H9 (cell line): Measurements from ENCODE around the gene NRXN2. TPM values are rescaled to one million over a fixed set of nuclear protein-coding genes. Genes with fewer than 3 reads are reported as not detected.

Source experiments
- DNase-seq: peaks from one replicate; pipeline ENCODE4 v3.0.0-alpha.2; 2017
- H2AFZ ChIP-seq: one replicate; pipeline ENCODE4 v1.6.1; 2013; ENCODE audit warnings: mild to moderate bottlenecking, low read length, control low read depth, moderate library complexity
- H2AK5ac ChIP-seq: 2 replicates; pipeline ENCODE4 v1.6.1; 2013; ENCODE audit warnings: low read length, control low read depth, mixed read lengths; ENCODE audit not compliant: insufficient read length
- H2BK120ac ChIP-seq: one replicate; pipeline ENCODE4 v1.6.1; 2013; ENCODE audit warnings: low read depth, mild to moderate bottlenecking, low read length, control low read depth, inconsistent platforms; ENCODE audit not compliant: poor library complexity, severe bottlenecking
- H2BK12ac ChIP-seq: 2 replicates; pipeline ENCODE4 v1.6.1; 2013; ENCODE audit warnings: low read length, control low read depth, mixed read lengths, low read depth; ENCODE audit not compliant: insufficient read length
- H2BK15ac ChIP-seq: 2 replicates; pipeline ENCODE4 v1.6.1; 2013; ENCODE audit warnings: low read depth, low read length, control low read depth
- H2BK20ac ChIP-seq: one replicate; pipeline ENCODE4 v1.6.1; 2013; ENCODE audit warnings: low read depth, mild to moderate bottlenecking, low read length, control low read depth, inconsistent platforms; ENCODE audit not compliant: poor library complexity, severe bottlenecking
- H2BK5ac ChIP-seq: 2 replicates; pipeline ENCODE4 v1.6.1; 2013; ENCODE audit warnings: low read length, control low read depth, mixed read lengths; ENCODE audit not compliant: insufficient read length
- H3K14ac ChIP-seq: 2 replicates; pipeline ENCODE4 v1.6.1; 2013; ENCODE audit warnings: low read length, control low read depth; ENCODE audit not compliant: insufficient read depth
- H3K18ac ChIP-seq: 2 replicates; pipeline ENCODE4 v1.6.1; 2013; ENCODE audit warnings: low read depth, mild to moderate bottlenecking, mixed read lengths, low read length, control low read depth; ENCODE audit not compliant: insufficient read length
- H3K23ac ChIP-seq: 2 replicates; pipeline ENCODE4 v1.6.1; 2013; ENCODE audit warnings: low read length, control low read depth, mixed read lengths, low read depth; ENCODE audit not compliant: insufficient read length
- H3K23me2 ChIP-seq: 2 replicates; pipeline ENCODE4 v1.6.1; 2013; ENCODE audit warnings: low read depth, mild to moderate bottlenecking, mixed read lengths, low read length, control low read depth; ENCODE audit not compliant: insufficient read length, poor library complexity, severe bottlenecking
- H3K27ac ChIP-seq: 2 replicates; pipeline ENCODE4 v1.5.1; 2013; ENCODE audit warnings: low read length, control low read depth, mixed read lengths, low read depth; ENCODE audit not compliant: insufficient read length
- H3K27me3 ChIP-seq: 2 replicates; pipeline ENCODE4 v1.6.1; 2013; ENCODE audit warnings: low read length, control low read depth, inconsistent platforms; ENCODE audit not compliant: insufficient read depth
- H3K4ac ChIP-seq: 2 replicates; pipeline ENCODE4 v1.6.1; 2013; ENCODE audit warnings: low read depth, mild to moderate bottlenecking, control low read depth, inconsistent platforms, low read length, moderate library complexity
- H3K4me1 ChIP-seq: 2 replicates; pipeline ENCODE4 v1.6.1; 2013; ENCODE audit warnings: low read length, control low read depth, inconsistent platforms; ENCODE audit not compliant: insufficient read depth
- H3K4me2 ChIP-seq: 2 replicates; pipeline ENCODE4 v1.6.1; 2013; ENCODE audit warnings: low read length, control low read depth, mixed read lengths; ENCODE audit not compliant: insufficient read length, insufficient read depth
- H3K56ac ChIP-seq: 2 replicates; pipeline ENCODE4 v1.6.1; 2013; ENCODE audit warnings: low read depth, mild to moderate bottlenecking, mixed read lengths, low read length, control low read depth; ENCODE audit not compliant: insufficient read length
- H3K79me1 ChIP-seq: 2 replicates; pipeline ENCODE4 v1.6.1; 2013; ENCODE audit warnings: low read depth, mild to moderate bottlenecking, moderate library complexity, low read length, control low read depth, inconsistent platforms; ENCODE audit not compliant: insufficient read depth, poor library complexity, severe bottlenecking
- H3K79me2 ChIP-seq: 2 replicates; pipeline ENCODE4 v1.6.1; 2013; ENCODE audit warnings: low read length, control low read depth, inconsistent platforms; ENCODE audit not compliant: insufficient read depth
- H3K9ac ChIP-seq: 2 replicates; pipeline ENCODE4 v1.6.1; 2013; ENCODE audit warnings: low read length, control low read depth, mixed read lengths; ENCODE audit not compliant: insufficient read length; ENCODE audit errors: extremely low read depth
- H3K9me3 ChIP-seq: one replicate; pipeline ENCODE4 v1.6.1; 2013; ENCODE audit warnings: low read depth, low read length, inconsistent platforms; ENCODE audit not compliant: control insufficient read depth
- H3T11ph ChIP-seq: one replicate; pipeline ENCODE4 v1.6.1; 2013; ENCODE audit warnings: mild to moderate bottlenecking, low read length, control low read depth, inconsistent platforms
- H4K20me1 ChIP-seq: one replicate; pipeline ENCODE4 v1.6.1; 2013; ENCODE audit not compliant: control insufficient read depth, insufficient read length, insufficient read depth
- H4K5ac ChIP-seq: 2 replicates; pipeline ENCODE4 v1.6.1; 2013; ENCODE audit warnings: low read depth, mild to moderate bottlenecking, mixed read lengths, low read length, control low read depth; ENCODE audit not compliant: insufficient read length
- H4K8ac ChIP-seq: replicated peaks from 2 replicates; pipeline ENCODE4 v1.6.1; 2013; ENCODE audit warnings: low read length, control low read depth, mixed read lengths, low read depth; ENCODE audit not compliant: insufficient read length
- H4K91ac ChIP-seq: 2 replicates; pipeline ENCODE4 v1.6.1; 2013; ENCODE audit warnings: low read depth, mild to moderate bottlenecking, moderate library complexity, mixed read lengths, low read length, control low read depth; ENCODE audit not compliant: insufficient read length
- H3K27ac Mint-ChIP-seq, 3 experiments: 2 replicates in 2 of 3; 3 replicates in 1 of 3; pipeline ENCODE4 v1.8.0; 2020 to 2021; ENCODE audit warnings: mixed read lengths in 3 of 3, mild to moderate bottlenecking in 1 of 3, moderate library complexity in 1 of 3
- H3K27me3 Mint-ChIP-seq: 2 replicates; pipeline ENCODE4 v1.8.0; 2021; ENCODE audit warnings: low read depth, mild to moderate bottlenecking, moderate library complexity, mixed read lengths
- H3K36me3 Mint-ChIP-seq, 3 experiments: 2 replicates in 2 of 3; 3 replicates in 1 of 3; pipeline ENCODE4 v1.8.0; 2020 to 2021; ENCODE audit warnings: low read depth in 3 of 3, mixed read lengths in 3 of 3; ENCODE audit not compliant: insufficient read depth in 1 of 3
- H3K4me1 Mint-ChIP-seq, 2 experiments: 2 replicates each; pipeline ENCODE4 v1.8.0; 2020; ENCODE audit warnings: mixed read lengths in 2 of 2
- H3K4me3 Mint-ChIP-seq, 2 experiments: 2 replicates in 1 of 2; 3 replicates in 1 of 2; pipeline ENCODE4 v1.8.0; 2020 to 2021; ENCODE audit warnings: mild to moderate bottlenecking in 2 of 2, mixed read lengths in 2 of 2, moderate library complexity in 1 of 2
- H3K9me3 Mint-ChIP-seq, 2 experiments: 2 replicates in 1 of 2; 3 replicates in 1 of 2; pipeline ENCODE4 v1.8.0; 2020; ENCODE audit warnings: mild to moderate bottlenecking in 2 of 2, mixed read lengths in 2 of 2, moderate library complexity in 1 of 2
- WGBS: extraction: QIAGEN DNeasy Blood & Tissue Kit; methylation state at CpG from one replicate; pipeline ENCODE4 v1.1.7; 2013; ENCODE audit warnings: missing lambda C conversion rate, low lambda C conversion rate, mixed read lengths; ENCODE audit not compliant: insufficient read length; ENCODE audit errors: extremely low coverage; 5-methylcytosine and 5-hydroxymethylcytosine counted together
- total RNA-seq: library from RNA; stranded (reverse); gene quantifications from 2 replicates; pipeline ENCODE4 v1.2.1, GENCODE V29; 2021
- TF ChIP-seq, protein P1 (sequence below): fragments of 200-600 bp; sonication (generic); conservative IDR thresholded peaks from 3 replicates; pipeline ENCODE4 v1.8.0; 2021; ENCODE audit warnings: antibody characterized with exemption, mild to moderate bottlenecking

NRXN2 gene
- total RNA-seq, 1 experiment from 2014 or later, result 3.9 TPM

DNA sequence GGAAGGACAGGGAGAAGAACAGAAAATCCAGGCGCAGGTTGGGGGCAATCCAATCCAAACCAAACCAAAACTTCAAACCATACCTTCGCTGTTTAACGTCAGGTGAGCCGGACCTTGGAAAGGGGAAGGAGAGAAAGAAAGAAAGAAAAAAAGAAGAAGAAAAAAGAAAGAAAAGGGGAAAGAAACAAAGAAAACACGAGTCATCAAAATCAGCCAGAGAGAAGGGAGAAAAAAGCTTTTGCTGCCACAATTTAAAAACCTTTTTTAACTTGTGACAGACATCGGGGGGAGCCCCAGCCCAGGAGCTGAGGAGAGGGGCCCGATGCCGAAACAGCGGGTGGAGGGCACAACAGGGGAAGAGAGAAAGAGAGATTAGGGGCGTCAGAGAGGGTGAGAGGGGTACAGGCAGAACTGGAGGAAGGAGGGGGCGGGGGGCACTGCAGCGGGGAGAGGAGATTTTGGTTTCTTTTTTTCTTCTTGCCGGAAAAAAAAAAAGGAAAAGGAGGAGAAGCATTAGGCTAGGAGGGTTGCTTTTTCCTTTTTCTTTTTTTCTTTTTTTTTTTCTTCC is 30.1 kb downstream of the NRXN2 start:
- no peak for DNase-seq
- peaks cover 2% of the 10 kb centered on the region for H3K23me2 ChIP-seq
- no peak overlapping the region for H3K18ac ChIP-seq
- no peaks in the 10 kb centered on the region for H3K27me3 ChIP-seq
- peaks cover 19 to 35% of the 10 kb centered on the region in 2 experiments for H3K4me1 Mint-ChIP-seq
- no peak overlapping the region for H2AK5ac ChIP-seq
- H4K5ac ChIP-seq, result no peak overlapping the region
- H3K14ac ChIP-seq, result no peak overlapping the region
- H2AFZ ChIP-seq, result no peak overlapping the region
- no peak overlapping the region for H2BK12ac ChIP-seq
- H3K4me3 Mint-ChIP-seq, result peak overlapping the region in 1 of 2 experiments; percentile 63; a peak in 2 of 5 replicates
- H3T11ph ChIP-seq, result no peak overlapping the region
- peak overlapping the region in 1 of 3 experiments; percentile 77; a peak in 2 of 7 replicates for H3K27ac Mint-ChIP-seq
- H3K79me2 ChIP-seq, result no peaks in the 10 kb centered on the region
- no peaks in the 10 kb centered on the region for H3K79me1 ChIP-seq
- H3K4me2 ChIP-seq, result no peak overlapping the region
- H3K4me1 ChIP-seq, result no peaks in the 10 kb centered on the region
- H3K9ac ChIP-seq, result no peak overlapping the region
- H2BK20ac ChIP-seq, result no peak overlapping the region
- no peaks in the 10 kb centered on the region for H3K9me3 Mint-ChIP-seq
- H2BK5ac ChIP-seq, result no peak overlapping the region
- no peaks in the 10 kb centered on the region for H4K20me1 ChIP-seq
- H2BK15ac ChIP-seq, result no peak overlapping the region
- peaks cover 66% of the 10 kb centered on the region for H3K27me3 Mint-ChIP-seq
- H3K56ac ChIP-seq, result no peak overlapping the region
- H4K8ac ChIP-seq, result no peak overlapping the region
- TF ChIP-seq, protein P1, sequence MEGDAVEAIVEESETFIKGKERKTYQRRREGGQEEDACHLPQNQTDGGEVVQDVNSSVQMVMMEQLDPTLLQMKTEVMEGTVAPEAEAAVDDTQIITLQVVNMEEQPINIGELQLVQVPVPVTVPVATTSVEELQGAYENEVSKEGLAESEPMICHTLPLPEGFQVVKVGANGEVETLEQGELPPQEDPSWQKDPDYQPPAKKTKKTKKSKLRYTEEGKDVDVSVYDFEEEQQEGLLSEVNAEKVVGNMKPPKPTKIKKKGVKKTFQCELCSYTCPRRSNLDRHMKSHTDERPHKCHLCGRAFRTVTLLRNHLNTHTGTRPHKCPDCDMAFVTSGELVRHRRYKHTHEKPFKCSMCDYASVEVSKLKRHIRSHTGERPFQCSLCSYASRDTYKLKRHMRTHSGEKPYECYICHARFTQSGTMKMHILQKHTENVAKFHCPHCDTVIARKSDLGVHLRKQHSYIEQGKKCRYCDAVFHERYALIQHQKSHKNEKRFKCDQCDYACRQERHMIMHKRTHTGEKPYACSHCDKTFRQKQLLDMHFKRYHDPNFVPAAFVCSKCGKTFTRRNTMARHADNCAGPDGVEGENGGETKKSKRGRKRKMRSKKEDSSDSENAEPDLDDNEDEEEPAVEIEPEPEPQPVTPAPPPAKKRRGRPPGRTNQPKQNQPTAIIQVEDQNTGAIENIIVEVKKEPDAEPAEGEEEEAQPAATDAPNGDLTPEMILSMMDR, result 0 out of 3 replicates have a peak, but pooled peaks have one; percentile 11
- H2BK120ac ChIP-seq, result no peak overlapping the region
- H3K4ac ChIP-seq, result no peak overlapping the region
- WGBS, result no CpG with 5 or more reads among the region's 13 CpGs
- H3K23ac ChIP-seq, result no peak overlapping the region
- H3K36me3 Mint-ChIP-seq, result no peaks in the 10 kb centered on the region
- no peaks in the 10 kb centered on the region for H3K9me3 ChIP-seq
- H3K27ac ChIP-seq, result no peak overlapping the region
- H4K91ac ChIP-seq, result no peak overlapping the region
